ENCODE data around the gene HERC3.

The HERC3 gene

GRCh38 chr4:88655226-88655625, 62.9 kb downstream of the HERC3 start:
- no peak overlapping the region for H3K27ac ChIP-seq (ENCODE audit: low read length)
- no peaks in the 10 kb centered on the region for H3K9me2 ChIP-seq (replicated peaks; ENCODE audit: insufficient read depth, low read length)
- TF ChIP-seq CTCF (IDR thresholded peaks at IDR 0.05; ENCODE audit: low read length) (no peak), EZH2phosphoT487 (IDR thresholded peaks at IDR 0.05; ENCODE audit: low read length) (no peak), EZH2 (optimal IDR thresholded peaks at IDR 0.05; ENCODE audit: low read depth, low read length) (no peak)
- no peaks in the 10 kb centered on the region for H3K9me3 ChIP-seq (replicated peaks; ENCODE audit: insufficient read depth, low read length)
- H3K4me2 ChIP-seq (ENCODE audit: low read depth, low read length) = no peak overlapping the region
- no peaks in the 10 kb centered on the region for H3K79me2 ChIP-seq (ENCODE audit: low read length)
- no peaks in the 10 kb centered on the region for H3F3A ChIP-seq (ENCODE audit: insufficient read depth, low read length)
- no peak for DNase-seq
- H3K4me1 ChIP-seq (ENCODE audit: low read length) = no peaks in the 10 kb centered on the region
- H3K4me3 ChIP-seq (ENCODE audit: low read length) = no peak overlapping the region
- H3K36me3 ChIP-seq (replicated peaks; ENCODE audit: insufficient read depth, low read length) = no peaks in the 10 kb centered on the region
- H4K20me1 ChIP-seq (ENCODE audit: insufficient read depth, low read length) = no peaks in the 10 kb centered on the region; the same call in 1 of the 2 replicates
- no peak overlapping the region for H3K9ac ChIP-seq (ENCODE audit: low read length)
- no peak overlapping the region for H2AFZ ChIP-seq (ENCODE audit: low read length)
- H3K27me3 ChIP-seq (replicated peaks; ENCODE audit: insufficient read depth, low read length) = no peaks in the 10 kb centered on the region

GRCh38 chr4:88659055-88659889, 67.0 kb downstream of the HERC3 start:
- Histone ChIP-seq H3K27me3 (replicated peaks; ENCODE audit: insufficient read depth, low read length) (no peaks in the 10 kb centered on the region), H3K4me2 (ENCODE audit: low read depth, low read length) (no peak overlapping the region), H3K9me3 (replicated peaks; ENCODE audit: insufficient read depth, low read length) (no peaks in the 10 kb centered on the region), H4K20me1 (ENCODE audit: insufficient read depth, low read length) (no peaks in the 10 kb centered on the region; the same call in 1 of the 2 replicates), H2AFZ (ENCODE audit: low read length) (no peak overlapping the region), H3K79me2 (ENCODE audit: low read length) (no peaks in the 10 kb centered on the region), H3F3A (ENCODE audit: insufficient read depth, low read length) (no peaks in the 10 kb centered on the region), H3K4me1 (ENCODE audit: low read length) (no peaks in the 10 kb centered on the region), H3K27ac (ENCODE audit: low read length) (no peak overlapping the region), H3K36me3 (replicated peaks; ENCODE audit: insufficient read depth, low read length) (no peaks in the 10 kb centered on the region), H3K9me2 (replicated peaks; ENCODE audit: insufficient read depth, low read length) (no peaks in the 10 kb centered on the region), H3K4me3 (ENCODE audit: low read length) (no peak overlapping the region), H3K9ac (ENCODE audit: low read length) (no peak overlapping the region)
- peak; percentile 51 for DNase-seq
- TF ChIP-seq EZH2 (optimal IDR thresholded peaks at IDR 0.05; ENCODE audit: low read depth, low read length) (no peak), EZH2phosphoT487 (IDR thresholded peaks at IDR 0.05; ENCODE audit: low read length) (no peak), CTCF (IDR thresholded peaks at IDR 0.05; ENCODE audit: low read length) (peak; percentile 60)

GRCh38 chr4:88659890-88660208, 67.6 kb downstream of the HERC3 start:
- Histone ChIP-seq H3K36me3 (replicated peaks; ENCODE audit: insufficient read depth, low read length) (no peaks in the 10 kb centered on the region), H4K20me1 (ENCODE audit: insufficient read depth, low read length) (no peaks in the 10 kb centered on the region; the same call in 1 of the 2 replicates), H2AFZ (ENCODE audit: low read length) (no peak overlapping the region), H3K4me1 (ENCODE audit: low read length) (no peaks in the 10 kb centered on the region), H3K27me3 (replicated peaks; ENCODE audit: insufficient read depth, low read length) (no peaks in the 10 kb centered on the region), H3K27ac (ENCODE audit: low read length) (no peak overlapping the region), H3K9me3 (replicated peaks; ENCODE audit: insufficient read depth, low read length) (no peaks in the 10 kb centered on the region), H3F3A (ENCODE audit: insufficient read depth, low read length) (no peaks in the 10 kb centered on the region), H3K9me2 (replicated peaks; ENCODE audit: insufficient read depth, low read length) (no peaks in the 10 kb centered on the region), H3K9ac (ENCODE audit: low read length) (no peak overlapping the region), H3K4me2 (ENCODE audit: low read depth, low read length) (no peak overlapping the region), H3K79me2 (ENCODE audit: low read length) (no peaks in the 10 kb centered on the region), H3K4me3 (ENCODE audit: low read length) (no peak overlapping the region)
- DNase-seq = no peak
- TF ChIP-seq CTCF (IDR thresholded peaks at IDR 0.05; ENCODE audit: low read length) (no peak), EZH2 (optimal IDR thresholded peaks at IDR 0.05; ENCODE audit: low read depth, low read length) (no peak), EZH2phosphoT487 (IDR thresholded peaks at IDR 0.05; ENCODE audit: low read length) (no peak)
